RWPE2 (cell line): Measurements from ENCODE around the gene OBSCN.

ENCODE experiments used
- ATAC-seq: fragments of 200-7000 bp; cut with Tn5 transposase; 3 replicates; pipeline ENCODE4 v1.9.1; 2021; ENCODE audit warnings: low read depth
- DNase-seq: peaks from one replicate; pipeline ENCODE4 v3.0.0-alpha.2; 2020; ENCODE audit warnings: low spot score
- H3K27ac ChIP-seq: fragments of 450-650 bp; 2 replicates; pipeline ENCODE4 v1.5.1; 2017; ENCODE audit warnings: mild to moderate bottlenecking; ENCODE audit not compliant: poor library complexity, severe bottlenecking
- H3K27me3 ChIP-seq: fragments of 250-450 bp; sonication (Bioruptor Pico); 2 replicates; pipeline ENCODE4 v1.5.1; 2021; ENCODE audit warnings: mild to moderate bottlenecking, moderate library complexity; ENCODE audit not compliant: insufficient read depth, poor library complexity, severe bottlenecking
- H3K36me3 ChIP-seq: fragments of 250-450 bp; sonication (Bioruptor Pico); 2 replicates; pipeline ENCODE4 v1.5.1; 2020; ENCODE audit warnings: low read depth, mild to moderate bottlenecking, moderate library complexity
- H3K4me1 ChIP-seq: fragments of 250-450 bp; sonication (Bioruptor Pico); 2 replicates; pipeline ENCODE4 v1.5.1; 2021; ENCODE audit warnings: mild to moderate bottlenecking, moderate library complexity; ENCODE audit not compliant: insufficient read depth, poor library complexity, severe bottlenecking
- H3K4me3 ChIP-seq: fragments of 250-450 bp; sonication (Bioruptor Pico); 2 replicates; pipeline ENCODE4 v1.5.1; 2021; ENCODE audit warnings: mild to moderate bottlenecking, moderate library complexity; ENCODE audit not compliant: severe bottlenecking
- H3K9me3 ChIP-seq: fragments of 250-450 bp; sonication (Bioruptor Pico); 2 replicates; pipeline ENCODE4 v1.5.1; 2021; ENCODE audit warnings: mild to moderate bottlenecking, moderate library complexity; ENCODE audit not compliant: severe bottlenecking
- CTCF ChIP-seq: fragments of 450-650 bp; IDR thresholded peaks from one replicate; pipeline ENCODE4 v1.5.1; 2017; ENCODE audit warnings: mild to moderate bottlenecking, moderate library complexity; ENCODE audit not compliant: poor library complexity, severe bottlenecking

OBSCN gene

GRCh38 chr1:228342627-228343190 lies 134.9 kb downstream of the OBSCN start:
- TF ChIP-seq CTCF: no peak
- ATAC-seq: no peak
- Histone ChIP-seq H3K36me3 (no peaks in the 10 kb centered on the region), H3K4me3 (no peak overlapping the region), H3K9me3 (no peaks in the 10 kb centered on the region), H3K27ac (no peak overlapping the region), H3K27me3 (no peaks in the 10 kb centered on the region), H3K4me1 (no peaks in the 10 kb centered on the region)
- DNase-seq: no peak

- no peak overlapping the region for H3K27ac ChIP-seq
- no peak overlapping the region for H3K4me3 ChIP-seq
- no peaks in the 10 kb centered on the region for H3K36me3 ChIP-seq
- ATAC-seq (no peak), DNase-seq (no peak)
- H3K9me3 ChIP-seq: no peaks in the 10 kb centered on the region
- no peaks in the 10 kb centered on the region for H3K4me1 ChIP-seq
- no peak for TF ChIP-seq CTCF
- no peaks in the 10 kb centered on the region for H3K27me3 ChIP-seq
These were observed 135.4 kb downstream of the OBSCN start for GRCh38 chr1:228343191-228343661.

DNA sequence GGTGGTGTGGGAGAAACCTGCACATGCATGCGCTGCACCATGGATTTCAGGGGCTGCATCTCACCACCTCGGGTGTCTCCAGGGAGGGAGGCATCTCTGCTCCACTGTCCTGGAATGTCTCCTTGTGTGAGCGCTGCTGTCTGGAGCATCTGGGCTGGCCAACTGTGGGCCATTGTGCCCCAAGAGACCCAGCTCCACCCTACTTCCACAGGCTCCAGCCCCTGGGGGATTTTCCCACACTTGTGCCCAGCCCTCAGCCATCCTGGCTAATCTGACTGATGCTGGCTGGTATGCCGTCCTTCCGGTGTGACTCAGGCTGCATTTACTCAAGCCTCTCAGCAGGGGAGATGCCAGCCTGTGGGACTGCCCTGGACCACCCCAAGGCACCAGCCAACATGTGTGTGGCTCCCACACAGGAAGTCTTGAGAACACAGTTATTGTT lies 136.8 kb downstream of the OBSCN start:
- no peaks in the 10 kb centered on the region for H3K9me3 ChIP-seq
- TF ChIP-seq CTCF: no peak
- H3K27ac ChIP-seq: no peak overlapping the region
- H3K4me3 ChIP-seq: no peak overlapping the region
- DNase-seq: peak; percentile 16
- ATAC-seq: 0 out of 3 replicates have a peak, but pooled peaks have one; percentile 21
- H3K4me1 ChIP-seq: no peaks in the 10 kb centered on the region
- no peaks in the 10 kb centered on the region for H3K36me3 ChIP-seq
- no peaks in the 10 kb centered on the region for H3K27me3 ChIP-seq

DNA sequence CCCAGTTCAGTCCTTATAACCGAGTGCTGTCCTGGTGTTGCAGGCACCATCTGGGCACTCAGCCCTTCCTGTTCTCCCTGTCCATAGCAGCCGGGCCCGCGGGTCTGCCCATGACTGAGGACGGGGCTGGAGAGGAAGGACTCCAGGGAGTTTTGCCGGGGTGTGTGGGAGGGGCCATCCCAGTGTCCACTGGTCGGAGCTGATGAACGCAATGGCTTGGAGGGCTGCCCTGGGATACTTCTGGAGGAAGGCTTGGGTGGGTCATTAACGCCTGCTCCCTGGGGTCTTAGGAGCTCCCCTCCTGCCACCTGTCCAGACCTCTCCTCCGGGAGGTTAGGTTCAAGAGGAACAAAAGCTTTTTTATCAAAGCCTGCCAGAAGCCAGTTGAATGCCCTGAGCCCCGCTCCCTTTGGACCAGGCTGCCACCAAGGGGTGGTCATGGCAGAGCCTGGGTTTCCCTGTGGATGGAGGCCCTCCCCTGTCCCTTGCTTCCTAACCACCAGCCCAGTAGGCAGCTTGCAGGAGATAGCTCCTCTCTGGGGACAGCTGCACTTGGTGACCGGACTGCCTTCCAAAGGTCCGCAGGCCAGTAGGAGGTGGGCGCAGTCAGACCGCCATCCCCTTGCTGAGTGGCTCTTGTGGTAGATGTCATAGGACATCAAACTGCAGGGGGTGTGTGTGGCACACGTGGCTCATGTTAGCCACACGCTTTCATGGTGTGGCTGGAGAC lies 137.5 kb downstream of the OBSCN start:
- Histone ChIP-seq H3K27ac (no peak overlapping the region), H3K4me1 (no peaks in the 10 kb centered on the region), H3K36me3 (no peaks in the 10 kb centered on the region), H3K27me3 (no peaks in the 10 kb centered on the region), H3K9me3 (no peaks in the 10 kb centered on the region), H3K4me3 (no peak overlapping the region)
- DNase-seq (peak; percentile 23), ATAC-seq (no peak)
- no peak for TF ChIP-seq CTCF

- Histone ChIP-seq H3K27ac (no peak overlapping the region), H3K9me3 (no peaks in the 10 kb centered on the region), H3K36me3 (no peaks in the 10 kb centered on the region), H3K4me3 (no peak overlapping the region), H3K4me1 (no peaks in the 10 kb centered on the region), H3K27me3 (no peaks in the 10 kb centered on the region)
- DNase-seq: no peak
- ATAC-seq: no peak
- TF ChIP-seq CTCF: no peak
These were observed 138.9 kb downstream of the OBSCN start for GRCh38 chr1:228346731-228347130.
